Measurements from ENCODE around the gene FAM20B. TPM values are rescaled to one million over a fixed set of nuclear protein-coding genes. Genes with fewer than 3 reads are reported as not detected.

FAM20B gene
- total and polyA plus RNA-seq, 2 of the 13 experiments (the other 11 are each of a cell fraction or from before 2014, with no cell fraction given): 13.8 to 26.9 TPM

DNA sequence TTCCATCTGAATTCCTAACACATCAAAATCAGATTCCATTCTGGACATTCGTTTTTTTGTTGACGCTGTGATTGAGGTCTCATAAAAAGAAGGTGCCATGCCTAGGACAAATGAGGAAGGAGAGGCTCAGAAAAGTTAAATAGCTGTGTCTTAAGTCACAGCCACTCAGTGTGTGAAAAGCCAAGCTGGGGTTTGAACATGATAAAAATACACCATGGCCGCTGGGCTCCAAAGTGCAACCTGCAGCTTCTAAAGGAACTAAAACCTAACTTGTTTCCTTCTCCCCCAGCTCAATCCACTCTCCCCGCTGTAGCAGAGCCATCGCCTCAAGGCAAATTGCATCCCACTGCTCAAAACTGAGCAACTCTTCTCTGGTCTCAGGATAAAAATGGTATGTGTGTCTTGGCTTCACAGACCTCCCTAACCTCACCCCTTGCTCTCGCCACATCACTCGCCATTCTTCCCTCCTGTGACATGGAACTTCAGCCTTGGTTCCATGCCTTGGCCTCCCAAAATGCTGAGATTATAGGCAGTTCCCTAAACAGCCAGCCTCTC, 22.1 kb upstream of the FAM20B start (continued):
- TF ChIP-seq DR1 (CRISPR knock-in tag; IDR thresholded peaks at IDR 0.05) (no peak), HNF4G (IDR thresholded peaks at IDR 0.05; ENCODE audit: borderline replicate concordance, low read depth, low read length) (peak; percentile 6; the same call in 1 of the 2 replicates), HNF4G (CRISPR knock-in tag; IDR thresholded peaks at IDR 0.05; ENCODE audit: borderline replicate concordance, low read depth) (no peak)

DNA sequence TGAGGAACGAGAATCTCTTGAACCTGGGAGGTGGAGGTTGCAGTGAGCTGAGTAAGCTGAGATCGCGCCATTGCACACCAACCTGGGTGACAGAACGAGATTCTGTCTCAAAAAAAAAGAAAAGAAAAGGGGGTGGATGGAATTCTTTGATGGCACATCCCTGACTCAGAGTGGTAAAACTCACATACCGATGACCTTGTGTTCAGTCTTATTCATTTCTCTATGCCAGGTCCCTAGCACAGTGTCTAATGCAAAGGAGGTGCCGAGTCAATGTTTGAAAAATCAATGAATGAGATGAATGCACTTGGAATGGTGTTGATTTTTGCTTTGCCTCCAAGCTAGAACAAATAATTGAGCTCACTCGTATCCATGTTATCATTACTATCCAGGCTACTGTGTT, 18.5 kb upstream of the FAM20B start:
- 34% methylated on average over 7 of the region's 7 CpGs for WGBS (ENCODE audit: low lambda C conversion rate)
- no peaks in the 10 kb centered on the region for H3K79me2 ChIP-seq (ENCODE audit: insufficient read depth, low read length)
- DNase-seq (ENCODE audit: low spot score): peak; percentile 12
- no TSS peak for BruUV-seq (replicated peaks)
- H3K36me3 ChIP-seq (replicated peaks in 1 of 2; ENCODE audit: control insufficient read depth in 1 of 2, insufficient read depth in 2 of 2, low read length in 2 of 2): no peaks in the 10 kb centered on the region
- TF ChIP-seq AGO1 (IDR thresholded peaks at IDR 0.05; ENCODE audit: low read depth, low read length, poor library complexity, severe bottlenecking): no peak
- no peak for TF ChIP-seq ELF1 (CRISPR knock-in tag; IDR thresholded peaks at IDR 0.05)
- TF ChIP-seq SIX4 (CRISPR knock-in tag; IDR thresholded peaks at IDR 0.05): no peak
- TF ChIP-seq ATF7 (IDR thresholded peaks at IDR 0.05): no peak
- TF ChIP-seq ATF7 (CRISPR knock-in tag; IDR thresholded peaks at IDR 0.05): no peak
- TF ChIP-seq RBAK (CRISPR knock-in tag; IDR thresholded peaks at IDR 0.05): no peak
- TF ChIP-seq, protein P1, sequence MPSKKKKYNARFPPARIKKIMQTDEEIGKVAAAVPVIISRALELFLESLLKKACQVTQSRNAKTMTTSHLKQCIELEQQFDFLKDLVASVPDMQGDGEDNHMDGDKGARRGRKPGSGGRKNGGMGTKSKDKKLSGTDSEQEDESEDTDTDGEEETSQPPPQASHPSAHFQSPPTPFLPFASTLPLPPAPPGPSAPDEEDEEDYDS (CRISPR knock-in tag; IDR thresholded peaks at IDR 0.05): no peak
- TF ChIP-seq CCDC6 (CRISPR knock-in tag; IDR thresholded peaks at IDR 0.05): no peak
- TF ChIP-seq ZNF709 (CRISPR knock-in tag; IDR thresholded peaks at IDR 0.05): no peak
- TF ChIP-seq, protein P2, sequence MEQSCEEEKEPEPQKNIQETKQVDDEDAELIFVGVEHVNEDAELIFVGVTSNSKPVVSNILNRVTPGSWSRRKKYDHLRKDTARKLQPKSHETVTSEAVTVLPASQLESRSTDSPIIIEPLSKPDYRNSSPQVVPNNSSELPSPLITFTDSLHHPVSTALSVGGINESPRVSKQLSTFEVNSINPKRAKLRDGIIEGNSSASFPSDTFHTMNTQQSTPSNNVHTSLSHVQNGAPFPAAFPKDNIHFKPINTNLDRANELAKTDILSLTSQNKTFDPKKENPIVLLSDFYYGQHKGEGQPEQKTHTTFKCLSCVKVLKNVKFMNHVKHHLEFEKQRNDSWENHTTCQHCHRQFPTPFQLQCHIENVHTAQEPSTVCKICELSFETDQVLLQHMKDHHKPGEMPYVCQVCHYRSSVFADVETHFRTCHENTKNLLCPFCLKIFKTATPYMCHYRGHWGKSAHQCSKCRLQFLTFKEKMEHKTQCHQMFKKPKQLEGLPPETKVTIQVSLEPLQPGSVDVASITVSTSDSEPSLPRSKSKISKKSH (CRISPR knock-in tag; IDR thresholded peaks at IDR 0.05; ENCODE audit: borderline replicate concordance): no peak
- TF ChIP-seq KMT2A (CRISPR knock-in tag; IDR thresholded peaks at IDR 0.05): no peak
- no peaks in the 10 kb centered on the region for H3K27me3 ChIP-seq (ENCODE audit: control insufficient read depth in 1 of 2, insufficient read depth in 2 of 2, low read length in 2 of 2)
- no peak overlapping the region for H3K27ac ChIP-seq (ENCODE audit: extremely low read length, insufficient read depth, low read length)
- no peak for ATAC-seq
- no peak for FAIRE-seq
- H4K20me1 ChIP-seq (ENCODE audit: insufficient read depth, low read length): no peaks in the 10 kb centered on the region
- CTCF ChIA-PET (ENCODE audit: low intra/inter-chr PET ratio, low total read pairs): no interaction called here
- H3K4me1 ChIP-seq (ENCODE audit: insufficient read depth, low read length): peaks cover 39% of the 10 kb centered on the region
- intact Hi-C loops (cut with micrococcal nuclease; ENCODE audit: unreplicated experiment): loop anchor here (10.0 kb wide), 1 partner anchor 692 kb away; no protein-coding TSS in a partner anchor
- H3K9ac ChIP-seq (ENCODE audit: insufficient read depth, low read depth, low read length): no peak overlapping the region
- no peak overlapping the region for H3K4me2 ChIP-seq (ENCODE audit: low read depth, low read length)
- in situ Hi-C loops (cut with HindIII; ENCODE audit: extremely low pct_ligation_motif_present, low pct_unique_long_range_greater_than_20kb): no loop called here
- H3K9me3 ChIP-seq (ENCODE audit: low read length): no peaks in the 10 kb centered on the region
- no peak overlapping the region for H3K4me3 ChIP-seq (replicated peaks in 1 of 3; ENCODE audit: insufficient read depth in 1 of 3, low read depth in 2 of 3, low read length in 3 of 3)
- H2AFZ ChIP-seq (ENCODE audit: low read length): no peak overlapping the region
- POLR2A ChIA-PET: no interaction called here
